ENCODE measurements around the gene KLHL30. TPM values are rescaled to one million over a fixed set of nuclear protein-coding genes. Genes with fewer than 3 reads are reported as not detected.

The KLHL30 gene
- total RNA-seq, 1 experiment from 2014 or later: 0.64 TPM

- CTCF ChIA-PET: no interaction called here
- Mint-ChIP-seq H3K27ac (ENCODE audit: unreplicated experiment) (no peak overlapping the region), H3K9me3 (ENCODE audit: low read depth, unreplicated experiment) (no peaks in the 10 kb centered on the region), H3K36me3 (ENCODE audit: insufficient read depth, unreplicated experiment) (peaks cover 79% of the 10 kb centered on the region), H3K4me1 (ENCODE audit: low read depth, unreplicated experiment) (no peaks in the 10 kb centered on the region), H3K4me3 (ENCODE audit: low read depth, unreplicated experiment) (no peak overlapping the region), H3K27me3 (ENCODE audit: unreplicated experiment) (no peaks in the 10 kb centered on the region)
- no TSS peak for BruUV-seq (replicated peaks)
- TF ChIP-seq CTCF (IDR thresholded peaks at IDR 0.05; ENCODE audit: unreplicated experiment): no peak
- no peak for DNase-seq
- intact Hi-C loops (cut with micrococcal nuclease; ENCODE audit: unreplicated experiment): no loop called here
Measured at GRCh38 chr2:238182362-238182761, 43.9 kb downstream of the KLHL30 start.

GRCh38 chr2:238183821-238184220 is 45.4 kb downstream of the KLHL30 start:
- TF ChIP-seq CTCF (IDR thresholded peaks at IDR 0.05; ENCODE audit: unreplicated experiment): no peak
- no peak overlapping the region for H3K27ac Mint-ChIP-seq (ENCODE audit: unreplicated experiment)
- no TSS peak for BruUV-seq (replicated peaks)
- intact Hi-C loops (cut with micrococcal nuclease; ENCODE audit: unreplicated experiment): no loop called here
- DNase-seq: no peak
- H3K9me3 Mint-ChIP-seq (ENCODE audit: low read depth, unreplicated experiment): no peaks in the 10 kb centered on the region
- no peaks in the 10 kb centered on the region for H3K4me1 Mint-ChIP-seq (ENCODE audit: low read depth, unreplicated experiment)
- CTCF ChIA-PET: no interaction called here
- H3K27me3 Mint-ChIP-seq (ENCODE audit: unreplicated experiment): no peaks in the 10 kb centered on the region
- H3K36me3 Mint-ChIP-seq (ENCODE audit: insufficient read depth, unreplicated experiment): peaks cover 85% of the 10 kb centered on the region
- no peak overlapping the region for H3K4me3 Mint-ChIP-seq (ENCODE audit: low read depth, unreplicated experiment)

GRCh38 chr2:238187618-238188548 is 49.4 kb downstream of the KLHL30 start:
- H3K4me3 Mint-ChIP-seq (ENCODE audit: low read depth, unreplicated experiment): no peak overlapping the region
- peaks cover 82% of the 10 kb centered on the region for H3K36me3 Mint-ChIP-seq (ENCODE audit: insufficient read depth, unreplicated experiment)
- no peaks in the 10 kb centered on the region for H3K27me3 Mint-ChIP-seq (ENCODE audit: unreplicated experiment)
- no TSS peak for BruUV-seq (replicated peaks)
- no peak overlapping the region for H3K27ac Mint-ChIP-seq (ENCODE audit: unreplicated experiment)
- no peak for TF ChIP-seq CTCF (IDR thresholded peaks at IDR 0.05; ENCODE audit: unreplicated experiment)
- intact Hi-C loops (cut with micrococcal nuclease; ENCODE audit: unreplicated experiment): no loop called here
- no peak for DNase-seq
- H3K9me3 Mint-ChIP-seq (ENCODE audit: low read depth, unreplicated experiment): no peaks in the 10 kb centered on the region
- no peaks in the 10 kb centered on the region for H3K4me1 Mint-ChIP-seq (ENCODE audit: low read depth, unreplicated experiment)
- CTCF ChIA-PET: no interaction called here

- BruUV-seq (replicated peaks): no TSS peak
- no peak for TF ChIP-seq CTCF (IDR thresholded peaks at IDR 0.05; ENCODE audit: unreplicated experiment)
- intact Hi-C loops (cut with micrococcal nuclease; ENCODE audit: unreplicated experiment): no loop called here
- no peak for DNase-seq
- no peaks in the 10 kb centered on the region for H3K9me3 Mint-ChIP-seq (ENCODE audit: low read depth, unreplicated experiment)
- no peak overlapping the region for H3K4me3 Mint-ChIP-seq (ENCODE audit: low read depth, unreplicated experiment)
- peaks cover 66% of the 10 kb centered on the region for H3K36me3 Mint-ChIP-seq (ENCODE audit: insufficient read depth, unreplicated experiment)
- CTCF ChIA-PET: no interaction called here
- H3K4me1 Mint-ChIP-seq (ENCODE audit: low read depth, unreplicated experiment): no peaks in the 10 kb centered on the region
- H3K27ac Mint-ChIP-seq (ENCODE audit: unreplicated experiment): no peak overlapping the region
- no peaks in the 10 kb centered on the region for H3K27me3 Mint-ChIP-seq (ENCODE audit: unreplicated experiment)
Measured at GRCh38 chr2:238190445-238190844, 52.0 kb downstream of the KLHL30 start.

Other genes starting within 250 kb of the KLHL30 start
- gene UBE2F, start 171.7 kb upstream of the KLHL30 start, total RNA-seq (2022): 35.3 and 40.1 TPM in 2 replicates
- gene SCLY, start 77.7 kb upstream of the KLHL30 start, total RNA-seq (2022): 37.5 and 38.2 TPM in 2 replicates
- gene ESPNL, start 38.3 kb upstream of the KLHL30 start, total RNA-seq (2022): 0.19 and 0.61 TPM in 2 replicates
- 2.4 and 4.0 TPM in 2 replicates for gene ERFE, start 20.3 kb downstream of the KLHL30 start, total RNA-seq (2022)
- gene ILKAP, start 65.0 kb downstream of the KLHL30 start, total RNA-seq (2022): 51.3 and 55.4 TPM in 2 replicates
- 5.9 and 8.0 TPM in 2 replicates for gene HES6, start 101.4 kb downstream of the KLHL30 start, total RNA-seq (2022)
- 14.0 and 14.8 TPM in 2 replicates for gene PER2, start 149.9 kb downstream of the KLHL30 start, total RNA-seq (2022)
- gene TRAF3IP1, start 181.8 kb downstream of the KLHL30 start, total RNA-seq (2022): 18.6 and 21.2 TPM in 2 replicates